HG02884 (cell line): ENCODE data around the gene EXD2.
"Not testable (repeated sequence)": the region's sequence is repeated elsewhere in the genome, so short reads cannot be mapped to it uniquely, and the experiment has no call there.

Source experiments
- ATAC-seq: cut with Tn5 transposase; IDR thresholded peaks from one replicate; pipeline ENCODE4 v1.9.1; 2021; ENCODE audit warnings: mild to moderate bottlenecking, moderate library complexity; ENCODE audit not compliant: unreplicated experiment

The EXD2 gene

GRCh38 chr14:69193721-69194120 lies 2.4 kb downstream of the EXD2 start:
- no peak for ATAC-seq

GRCh38 chr14:69199786-69200185 lies 8.5 kb downstream of the EXD2 start:
- ATAC-seq, result no peak

GRCh38 chr14:69204753-69205152 lies 13.5 kb downstream of the EXD2 start:
- ATAC-seq, result no peak

GRCh38 chr14:69207435-69208041 lies 16.2 kb downstream of the EXD2 start:
- ATAC-seq, result no peak

GRCh38 chr14:69208666-69209065 lies 17.4 kb downstream of the EXD2 start:
- no peak for ATAC-seq

- ATAC-seq, result no peak
These were observed 23.1 kb downstream of the EXD2 start for GRCh38 chr14:69214393-69214792.

- ATAC-seq, result not testable (repeated sequence)
These were observed 26.4 kb downstream of the EXD2 start for GRCh38 chr14:69217663-69218062.

- ATAC-seq, result no peak
These were observed 33.6 kb downstream of the EXD2 start for GRCh38 chr14:69224946-69225345.

GRCh38 chr14:69226178-69226577 lies 34.9 kb downstream of the EXD2 start:
- ATAC-seq, result no peak

- no peak for ATAC-seq
These were observed 35.4 kb downstream of the EXD2 start for GRCh38 chr14:69226736-69227135.

GRCh38 chr14:69231486-69231885 lies 40.2 kb downstream of the EXD2 start:
- ATAC-seq, result no peak

- no peak for ATAC-seq
These were observed 41.1 kb downstream of the EXD2 start for GRCh38 chr14:69232388-69232787.

GRCh38 chr14:69234106-69234505 lies 42.8 kb downstream of the EXD2 start:
- ATAC-seq, result no peak

GRCh38 chr14:69235708-69236107 lies 44.4 kb downstream of the EXD2 start:
- no peak for ATAC-seq

- no peak for ATAC-seq
These were observed 45.8 kb downstream of the EXD2 start for GRCh38 chr14:69237142-69237541.

- ATAC-seq, result no peak
These were observed 46.3 kb downstream of the EXD2 start for GRCh38 chr14:69237584-69237983.

- no peak for ATAC-seq
These were observed 47.6 kb downstream of the EXD2 start for GRCh38 chr14:69238883-69239282.

GRCh38 chr14:69240527-69241173 lies 49.4 kb downstream of the EXD2 start:
- ATAC-seq, result no peak

- ATAC-seq, result no peak
These were observed 50.3 kb downstream of the EXD2 start for GRCh38 chr14:69241577-69241976.

- ATAC-seq, result no peak
These were observed 51.3 kb downstream of the EXD2 start for GRCh38 chr14:69242311-69243224.

- no peak for ATAC-seq
These were observed 53.6 kb downstream of the EXD2 start for GRCh38 chr14:69244946-69245345.

GRCh38 chr14:69246331-69246730 lies 55.0 kb downstream of the EXD2 start:
- ATAC-seq, result no peak
